HepG2 (cell line): ENCODE results near the gene EPHA4. TPM values are rescaled to one million over a fixed set of nuclear protein-coding genes. Genes with fewer than 3 reads are reported as not detected.

ENCODE experiments used
- DMTF1 ChIP-seq: sonication (generic); formaldehyde crosslinking; IDR thresholded peaks from 2 replicates; pipeline ENCODE4 v1.4.0; 2020; ENCODE audit warnings: mild to moderate bottlenecking, missing genetic modification reagents
- PRDM10 ChIP-seq: sonication (generic); formaldehyde crosslinking; IDR thresholded peaks from 2 replicates; pipeline ENCODE4 v1.4.0; 2020; ENCODE audit warnings: low read depth, missing genetic modification reagents
- RNF219 ChIP-seq: sonication (generic); formaldehyde crosslinking; IDR thresholded peaks from 2 replicates; pipeline ENCODE4 v1.5.0; 2020; ENCODE audit warnings: mild to moderate bottlenecking, missing genetic modification reagents
- WIZ ChIP-seq: sonication (generic); formaldehyde crosslinking; IDR thresholded peaks from 2 replicates; pipeline ENCODE4 v1.5.1; 2020; ENCODE audit warnings: mild to moderate bottlenecking, missing genetic modification reagents
- polyA plus RNA-seq, 8 experiments: library from polyadenylated mRNA; depleted of rRNA in 3 of 8; stranded (reverse) in 7 of 8; unstranded in 1 of 8; fragments of >200 nt; fragmentation: Illumina TruSeq in 4 of 8; extraction: Trizol in 4 of 8; gene quantifications; 2 replicates each; pipeline versions ENCODE4 v1.2.1 to v1.2.3, GENCODE V29; 2011 to 2016; ENCODE audit warnings: low read depth in 4 of 8, missing spikeins in 1 of 8, mixed read lengths in 1 of 8; ENCODE audit not compliant: insufficient read depth in 1 of 8
- total RNA-seq, 5 experiments: library from RNA; depleted of rRNA; stranded (reverse); fragments of >200 nt; fragmentation: Illumina TruSeq; extraction: Trizol; gene quantifications; 2 replicates each; pipeline ENCODE4 v1.2.3, GENCODE V29; 2016; ENCODE audit warnings: low read depth in 1 of 5

EPHA4 gene
- total and polyA plus RNA-seq, 2 of the 13 experiments (the other 11 are each of a cell fraction or from before 2014, with no cell fraction given), result not detected

DNA sequence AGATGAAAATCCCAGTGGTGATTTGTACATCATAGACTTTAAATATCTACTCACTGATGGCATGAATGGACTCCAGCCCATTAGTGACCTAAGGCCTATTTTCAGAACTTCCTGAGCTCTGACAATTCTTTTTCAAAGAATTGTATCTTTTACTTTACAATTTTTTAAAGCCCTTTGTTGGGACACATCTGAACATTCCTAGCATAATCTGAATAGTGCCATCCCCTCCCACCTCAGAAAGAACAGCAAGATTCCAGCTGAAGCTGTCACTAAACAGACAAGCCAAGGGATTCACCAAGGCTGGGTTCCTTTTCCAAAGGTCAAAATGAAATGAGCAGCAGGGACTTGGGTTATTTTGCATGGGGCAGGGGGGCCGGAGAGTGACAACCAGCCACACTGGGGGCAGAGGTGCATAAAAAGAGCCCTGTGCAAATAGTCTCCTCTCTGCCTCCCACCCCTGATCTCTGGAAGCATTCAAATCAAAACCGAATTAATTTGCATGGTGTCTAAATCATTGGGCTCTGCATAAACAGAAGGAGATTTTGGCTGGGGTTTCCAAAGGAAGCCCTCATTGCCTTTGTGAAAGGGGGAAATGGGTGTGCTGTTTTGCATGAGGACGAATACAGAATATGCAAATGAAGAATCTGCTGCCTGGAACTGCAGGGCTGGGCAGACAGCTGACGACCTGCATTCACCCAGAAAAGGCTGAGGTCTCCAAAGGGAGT, 17.2 kb downstream of the EPHA4 start (continued):
- TF ChIP-seq RNF219 (CRISPR knock-in tag) (no peak), WIZ (CRISPR knock-in tag) (no peak), DMTF1 (CRISPR knock-in tag) (no peak), PRDM10 (no peak)
